Endodermal cell (in vitro differentiated cells): ENCODE measurements around the gene CHTF18. TPM values are rescaled to one million over a fixed set of nuclear protein-coding genes. Genes with fewer than 3 reads are reported as not detected.
"Not testable (repeated sequence)": the region's sequence is repeated elsewhere in the genome, so short reads cannot be mapped to it uniquely, and the experiment has no call there.

Experiments used
- DNase-seq: peaks from one replicate; pipeline ENCODE4 v3.0.0-alpha.2; 2017
- H3K27ac ChIP-seq: 2 replicates; pipeline ENCODE4 v1.5.1; 2013; ENCODE audit warnings: mild to moderate bottlenecking, low read depth, low read length, moderate library complexity
- H3K27me3 ChIP-seq: 2 replicates; pipeline ENCODE4 v1.6.1; 2013; ENCODE audit warnings: mild to moderate bottlenecking, low read length, moderate library complexity; ENCODE audit not compliant: insufficient read depth, control insufficient read depth, poor library complexity, severe bottlenecking
- H3K36me3 ChIP-seq: 2 replicates; pipeline ENCODE4 v1.7.0; 2013; ENCODE audit warnings: mild to moderate bottlenecking, low read length, moderate library complexity; ENCODE audit not compliant: control insufficient read depth, insufficient read depth
- H3K4me1 ChIP-seq: one replicate; pipeline ENCODE4 v1.7.0; 2013; ENCODE audit warnings: low read length; ENCODE audit not compliant: control insufficient read depth, insufficient read depth
- H3K4me3 ChIP-seq: 2 replicates; pipeline ENCODE4 v1.5.1; 2013; ENCODE audit warnings: mild to moderate bottlenecking, low read length, moderate library complexity
- H3K9ac ChIP-seq: 2 replicates; pipeline ENCODE4 v1.6.1; 2013; ENCODE audit warnings: mild to moderate bottlenecking, low read length, moderate library complexity; ENCODE audit not compliant: poor library complexity, severe bottlenecking; ENCODE audit errors: extremely low read depth
- H3K9me3 ChIP-seq: 2 replicates; pipeline ENCODE4 v1.6.1; 2013; ENCODE audit warnings: mild to moderate bottlenecking, low read length, moderate library complexity; ENCODE audit not compliant: control insufficient read depth
- H3K27ac Mint-ChIP-seq: 2 replicates; pipeline ENCODE4 v1.8.0; 2020; ENCODE audit warnings: mixed read lengths
- H3K27me3 Mint-ChIP-seq: 2 replicates; pipeline ENCODE4 v1.8.0; 2021; ENCODE audit warnings: mild to moderate bottlenecking, mixed read lengths; ENCODE audit not compliant: insufficient read depth
- H3K36me3 Mint-ChIP-seq: 2 replicates; pipeline ENCODE4 v1.8.0; 2020; ENCODE audit warnings: low read depth, mixed read lengths
- H3K4me1 Mint-ChIP-seq: 2 replicates; pipeline ENCODE4 v1.8.0; 2020; ENCODE audit warnings: mixed read lengths
- H3K4me3 Mint-ChIP-seq: 2 replicates; pipeline ENCODE4 v1.8.0; 2020; ENCODE audit warnings: mild to moderate bottlenecking, moderate library complexity, mixed read lengths
- H3K9me3 Mint-ChIP-seq: 2 replicates; pipeline ENCODE4 v1.8.0; 2020; ENCODE audit warnings: mild to moderate bottlenecking, mixed read lengths
- WGBS, 2 experiments: methylation state at CpG; one replicate each; pipeline versions ENCODE4 v1.1.5 to v1.1.7; 2013; ENCODE audit warnings: missing lambda C conversion rate in 2 of 2, mixed read lengths in 1 of 2; ENCODE audit not compliant: insufficient coverage in 1 of 2, insufficient read length in 1 of 2; 5-methylcytosine and 5-hydroxymethylcytosine counted together
- total RNA-seq, 2 donors: library from RNA; stranded (reverse); fragmentation: NEBNext Ultra II Directional in 1 of 2; extraction: Animal tissue kit (Norgen Biotek cat#: 25700) in 1 of 2; gene quantifications; 2 replicates in 1 of 2; 3 replicates in 1 of 2; pipeline ENCODE4 v1.2.1, GENCODE V29; 2021
- TF ChIP-seq, protein P1 (sequence below): fragments of 200-600 bp; sonication (generic); conservative IDR thresholded peaks from 2 replicates; pipeline ENCODE4 v1.5.0; 2021; ENCODE audit warnings: antibody characterized with exemption, mild to moderate bottlenecking

CHTF18 gene
- total RNA-seq, 2 donors from 2014 or later = 158 to 169 TPM

DNA sequence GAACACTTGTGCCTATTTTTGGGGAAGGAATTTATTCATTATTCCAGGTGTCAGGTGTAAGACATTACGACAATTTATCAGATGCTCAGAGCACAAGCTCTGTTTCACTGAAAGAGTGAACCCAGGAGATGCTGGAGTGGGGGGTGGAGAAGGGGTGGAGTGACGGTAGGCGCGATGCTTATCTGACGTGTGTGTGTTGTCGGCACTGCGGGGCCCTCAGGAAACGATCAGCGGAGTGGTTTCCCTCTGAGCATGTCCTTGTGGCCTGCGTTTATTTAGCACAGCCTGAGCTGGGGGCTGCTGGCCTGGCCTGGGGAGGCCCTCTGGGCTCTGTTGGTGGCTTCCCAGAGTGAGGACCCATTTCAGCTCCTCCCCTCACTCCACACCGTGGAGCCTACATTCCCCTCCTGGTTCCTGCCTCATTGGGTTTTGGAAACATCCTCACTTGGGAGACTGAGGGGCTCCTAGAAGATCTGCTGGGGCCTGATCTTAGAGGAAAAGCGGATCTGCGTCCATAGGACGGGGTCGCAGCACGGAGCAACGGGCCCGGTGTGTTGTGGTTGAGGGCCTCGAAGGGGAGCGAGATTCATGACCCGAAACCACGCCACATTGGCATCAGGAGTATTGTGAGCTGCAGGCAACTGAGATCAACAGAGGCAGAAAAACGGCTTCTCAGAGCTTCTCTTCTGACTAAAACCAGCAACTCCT is 31.1 kb downstream of the CHTF18 start:
- Histone ChIP-seq H3K4me1 (no peaks in the 10 kb centered on the region), H3K27ac (no peak overlapping the region), H3K9me3 (no peaks in the 10 kb centered on the region), H3K27me3 (no peaks in the 10 kb centered on the region), H3K36me3 (no peaks in the 10 kb centered on the region), H3K4me3 (no peak overlapping the region), H3K9ac (no peak overlapping the region)
- 95 to 96% methylated on average over 11 to 23 of the region's 23 CpGs for WGBS, 2 experiments
- Mint-ChIP-seq H3K4me1 (no peaks in the 10 kb centered on the region), H3K27me3 (no peaks in the 10 kb centered on the region), H3K9me3 (no peaks in the 10 kb centered on the region), H3K27ac (no peak overlapping the region), H3K36me3 (no peaks in the 10 kb centered on the region), H3K4me3 (no peak overlapping the region)
- no peak for DNase-seq
- TF ChIP-seq, protein P1, sequence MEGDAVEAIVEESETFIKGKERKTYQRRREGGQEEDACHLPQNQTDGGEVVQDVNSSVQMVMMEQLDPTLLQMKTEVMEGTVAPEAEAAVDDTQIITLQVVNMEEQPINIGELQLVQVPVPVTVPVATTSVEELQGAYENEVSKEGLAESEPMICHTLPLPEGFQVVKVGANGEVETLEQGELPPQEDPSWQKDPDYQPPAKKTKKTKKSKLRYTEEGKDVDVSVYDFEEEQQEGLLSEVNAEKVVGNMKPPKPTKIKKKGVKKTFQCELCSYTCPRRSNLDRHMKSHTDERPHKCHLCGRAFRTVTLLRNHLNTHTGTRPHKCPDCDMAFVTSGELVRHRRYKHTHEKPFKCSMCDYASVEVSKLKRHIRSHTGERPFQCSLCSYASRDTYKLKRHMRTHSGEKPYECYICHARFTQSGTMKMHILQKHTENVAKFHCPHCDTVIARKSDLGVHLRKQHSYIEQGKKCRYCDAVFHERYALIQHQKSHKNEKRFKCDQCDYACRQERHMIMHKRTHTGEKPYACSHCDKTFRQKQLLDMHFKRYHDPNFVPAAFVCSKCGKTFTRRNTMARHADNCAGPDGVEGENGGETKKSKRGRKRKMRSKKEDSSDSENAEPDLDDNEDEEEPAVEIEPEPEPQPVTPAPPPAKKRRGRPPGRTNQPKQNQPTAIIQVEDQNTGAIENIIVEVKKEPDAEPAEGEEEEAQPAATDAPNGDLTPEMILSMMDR = no peak

DNA sequence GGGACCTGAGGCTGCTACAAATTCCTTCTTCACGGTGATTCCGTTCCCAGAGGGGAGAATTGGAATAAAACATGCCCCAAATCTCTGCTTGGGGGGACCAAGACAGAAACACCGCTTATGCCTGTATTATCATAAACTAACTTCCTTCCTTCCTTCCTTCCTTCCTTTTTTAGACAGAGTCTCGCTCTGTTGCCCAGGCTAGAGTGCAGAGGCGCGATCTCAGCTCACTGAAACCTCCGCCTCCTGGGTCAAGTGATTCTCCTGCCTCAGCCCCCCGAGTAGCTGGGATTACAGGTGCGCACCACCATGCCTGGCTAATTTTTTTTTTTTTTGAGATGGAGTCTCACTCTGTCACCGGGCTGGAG is 31.6 kb downstream of the CHTF18 start:
- 89 to 94% methylated on average over 6 to 10 of the region's 10 CpGs for WGBS, 2 experiments

DNA sequence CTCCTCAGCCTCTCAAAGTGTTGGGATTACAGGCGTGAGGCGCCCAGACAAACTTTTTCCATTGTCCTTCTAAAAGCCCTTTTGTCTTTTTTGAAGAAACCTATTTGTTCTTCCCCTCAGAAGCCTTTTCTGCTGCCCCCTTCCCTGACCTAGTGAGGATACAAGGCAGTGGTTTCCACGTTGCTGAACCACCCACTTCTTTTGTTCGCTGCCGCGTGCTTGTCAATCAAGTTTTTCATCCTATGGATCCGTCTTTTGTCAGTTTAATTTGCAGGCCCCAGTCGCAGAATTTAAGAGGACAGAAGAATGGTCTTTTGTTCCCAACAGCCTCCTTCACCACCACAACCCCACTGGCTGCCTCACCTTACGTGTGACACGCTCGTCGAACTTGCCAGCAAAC is 32.3 kb downstream of the CHTF18 start:
- H3K27ac Mint-ChIP-seq = no peak overlapping the region
- no peaks in the 10 kb centered on the region for H3K36me3 ChIP-seq

More for the DNA sequence above, 31.6 kb downstream of the CHTF18 start:
- not testable (repeated sequence) for H3K27me3 Mint-ChIP-seq, H3K27ac Mint-ChIP-seq, H3K36me3 ChIP-seq, H3K36me3 Mint-ChIP-seq, H3K9me3 Mint-ChIP-seq, H3K9ac ChIP-seq, DNase-seq, H3K27me3 ChIP-seq, H3K4me3 Mint-ChIP-seq, H3K4me1 Mint-ChIP-seq, H3K9me3 ChIP-seq, H3K4me1 ChIP-seq, H3K4me3 ChIP-seq, H3K27ac ChIP-seq

More for the DNA sequence above, 32.3 kb downstream of the CHTF18 start:
- no peaks in the 10 kb centered on the region for H3K4me1 ChIP-seq
- H3K4me3 ChIP-seq = no peak overlapping the region
- H3K27me3 Mint-ChIP-seq = no peaks in the 10 kb centered on the region
- no peaks in the 10 kb centered on the region for H3K36me3 Mint-ChIP-seq
- no peak overlapping the region for H3K9ac ChIP-seq
- H3K9me3 Mint-ChIP-seq = no peaks in the 10 kb centered on the region
- no peak for DNase-seq
- no peak overlapping the region for H3K4me3 Mint-ChIP-seq
- H3K27me3 ChIP-seq = no peaks in the 10 kb centered on the region
- no peak overlapping the region for H3K27ac ChIP-seq
- H3K4me1 Mint-ChIP-seq = no peaks in the 10 kb centered on the region
- no peaks in the 10 kb centered on the region for H3K9me3 ChIP-seq
- WGBS, 2 experiments = 53 to 75% methylated on average over 8 to 12 of the region's 12 CpGs
- TF ChIP-seq, protein P1 = no peak
